ENCODE results near the gene DAB1.
"Not testable (repeated sequence)": the region's sequence is repeated elsewhere in the genome, so short reads cannot be mapped to it uniquely, and the experiment has no call there.

DAB1 gene

DNA sequence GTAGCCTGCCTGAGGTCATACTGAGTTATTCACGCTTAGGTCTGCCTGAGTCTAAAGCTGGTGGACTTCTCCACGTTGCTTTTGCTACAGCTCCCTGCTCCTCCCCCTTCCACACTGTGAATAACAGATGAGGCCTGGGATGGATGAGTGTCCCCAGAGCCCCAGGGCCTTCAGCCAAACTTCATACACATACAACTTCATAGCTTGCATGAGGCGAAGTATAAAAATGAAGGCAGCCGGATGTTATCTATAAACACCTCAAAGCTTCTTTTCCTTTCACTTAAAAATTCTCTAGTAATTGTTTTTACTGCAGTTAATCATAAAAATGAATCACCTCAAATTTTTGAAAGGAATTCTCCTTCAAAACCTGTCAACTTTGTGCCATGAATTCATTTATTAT lies 70.2 kb downstream of the DAB1 start:
- Histone ChIP-seq H3K27me3 (ENCODE audit: control insufficient read depth, insufficient read depth, low read length) (no peaks in the 10 kb centered on the region), H3K4me3 (ENCODE audit: low read length) (no peak overlapping the region), H3K4me1 (ENCODE audit: control insufficient read depth, low read depth, low read length) (peaks cover 18% of the 10 kb centered on the region), H3K36me3 (ENCODE audit: control insufficient read depth, low read depth, low read length) (no peaks in the 10 kb centered on the region), H3K27ac (ENCODE audit: low read length) (no peak overlapping the region), H3K9ac (ENCODE audit: low read length) (no peak overlapping the region), H3K9me3 (ENCODE audit: control insufficient read depth, low read depth, low read length) (no peaks in the 10 kb centered on the region)

DNA sequence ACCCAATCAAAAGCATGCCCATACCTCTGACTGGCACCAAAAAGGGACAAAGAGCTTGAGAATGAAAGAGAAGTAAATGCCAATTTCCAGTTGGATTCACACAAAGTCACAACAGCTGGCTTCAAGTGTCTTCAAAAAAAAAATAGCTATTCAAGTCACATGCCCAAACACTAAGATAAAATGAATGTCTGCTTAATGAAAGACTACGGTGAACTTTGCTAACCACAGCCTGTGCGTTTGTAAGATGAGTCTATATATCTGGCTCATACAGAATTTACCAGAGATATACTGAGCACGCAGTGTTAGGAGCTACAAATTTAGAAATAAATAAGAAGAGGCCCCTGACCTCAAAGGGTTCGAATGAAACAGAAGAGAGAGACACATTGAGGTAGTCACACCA lies 73.2 kb downstream of the DAB1 start:
- H3K4me1 ChIP-seq (ENCODE audit: control insufficient read depth, low read depth, low read length): no peaks in the 10 kb centered on the region
- H3K9ac ChIP-seq (ENCODE audit: low read length): no peak overlapping the region
- no peaks in the 10 kb centered on the region for H3K36me3 ChIP-seq (ENCODE audit: control insufficient read depth, low read depth, low read length)
- no peak overlapping the region for H3K4me3 ChIP-seq (ENCODE audit: low read length)
- no peak overlapping the region for H3K27ac ChIP-seq (ENCODE audit: low read length)
- no peaks in the 10 kb centered on the region for H3K27me3 ChIP-seq (ENCODE audit: control insufficient read depth, insufficient read depth, low read length)
- no peaks in the 10 kb centered on the region for H3K9me3 ChIP-seq (ENCODE audit: control insufficient read depth, low read depth, low read length)

DNA sequence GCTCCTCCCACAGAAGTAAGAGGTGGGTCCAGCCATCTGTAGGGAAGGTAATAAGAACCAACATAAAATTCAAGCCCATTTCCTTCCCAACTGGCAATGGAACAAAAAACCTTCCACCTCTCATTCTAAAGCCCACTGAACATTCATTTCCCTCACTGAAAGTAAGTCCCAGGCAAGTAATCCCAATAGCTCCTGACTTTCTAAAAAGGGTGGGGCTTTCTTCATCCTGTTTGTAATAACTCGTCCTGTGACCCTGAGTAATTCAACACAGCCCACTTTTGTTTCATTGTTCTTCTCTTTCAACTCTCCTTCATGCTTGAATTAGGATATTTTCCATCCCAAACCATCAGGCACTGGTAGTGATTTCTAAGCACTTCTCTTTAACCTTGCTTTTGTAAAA lies 74.9 kb downstream of the DAB1 start:
- no peaks in the 10 kb centered on the region for H3K9me3 ChIP-seq (ENCODE audit: control insufficient read depth, low read depth, low read length)
- no peak overlapping the region for H3K4me3 ChIP-seq (ENCODE audit: low read length)
- H3K9ac ChIP-seq (ENCODE audit: low read length): no peak overlapping the region
- H3K4me1 ChIP-seq (ENCODE audit: control insufficient read depth, low read depth, low read length): no peaks in the 10 kb centered on the region
- no peaks in the 10 kb centered on the region for H3K36me3 ChIP-seq (ENCODE audit: control insufficient read depth, low read depth, low read length)
- no peaks in the 10 kb centered on the region for H3K27me3 ChIP-seq (ENCODE audit: control insufficient read depth, insufficient read depth, low read length)
- H3K27ac ChIP-seq (ENCODE audit: low read length): no peak overlapping the region

DNA sequence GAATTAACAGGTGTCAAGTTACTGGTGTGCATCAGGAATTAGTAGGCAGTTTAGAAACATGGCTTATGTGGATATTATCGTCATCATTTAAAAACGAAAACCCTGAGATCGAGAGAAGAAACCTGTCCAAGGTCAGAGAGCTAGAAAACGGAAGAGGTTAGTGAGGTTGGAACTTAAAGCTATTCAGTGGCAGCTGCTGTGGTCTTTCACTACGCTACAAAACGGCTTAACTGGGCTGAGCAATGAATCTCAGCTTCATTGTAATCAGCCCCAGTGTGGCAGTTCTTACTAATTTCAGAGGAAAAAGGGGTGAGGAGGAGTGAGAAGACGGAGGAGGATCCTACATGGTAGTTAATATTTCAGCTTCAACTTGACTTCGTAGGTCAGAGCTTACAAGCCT lies 77.9 kb downstream of the DAB1 start:
- Histone ChIP-seq H3K36me3 (ENCODE audit: control insufficient read depth, low read depth, low read length) (no peaks in the 10 kb centered on the region), H3K4me3 (ENCODE audit: low read length) (no peak overlapping the region), H3K4me1 (ENCODE audit: control insufficient read depth, low read depth, low read length) (no peaks in the 10 kb centered on the region), H3K27me3 (ENCODE audit: control insufficient read depth, insufficient read depth, low read length) (no peaks in the 10 kb centered on the region), H3K27ac (ENCODE audit: low read length) (no peak overlapping the region), H3K9ac (ENCODE audit: low read length) (no peak overlapping the region), H3K9me3 (ENCODE audit: control insufficient read depth, low read depth, low read length) (no peaks in the 10 kb centered on the region)

DNA sequence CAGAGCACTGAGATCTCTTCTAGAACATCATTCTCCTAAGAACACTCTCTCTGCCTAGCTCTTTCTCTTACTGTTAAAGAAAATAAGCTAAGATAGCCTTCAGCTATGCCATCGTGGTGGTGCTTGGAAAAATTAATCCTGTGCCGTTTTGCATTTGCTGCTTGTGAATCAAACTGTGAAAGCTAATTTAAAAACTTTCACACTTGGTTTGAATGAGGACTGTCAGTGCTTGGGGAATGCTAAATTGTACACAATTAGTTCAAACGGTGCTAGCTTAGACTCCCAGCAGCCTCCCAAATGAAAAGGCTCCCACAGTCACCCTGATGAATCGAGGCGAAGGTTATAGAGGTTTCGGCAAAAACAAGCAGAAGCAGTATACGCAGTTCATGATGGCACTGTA lies 79.6 kb downstream of the DAB1 start:
- H3K4me3 ChIP-seq (ENCODE audit: low read length): no peak overlapping the region
- H3K27ac ChIP-seq (ENCODE audit: low read length): no peak overlapping the region
- no peaks in the 10 kb centered on the region for H3K36me3 ChIP-seq (ENCODE audit: control insufficient read depth, low read depth, low read length)
- no peaks in the 10 kb centered on the region for H3K9me3 ChIP-seq (ENCODE audit: control insufficient read depth, low read depth, low read length)
- H3K4me1 ChIP-seq (ENCODE audit: control insufficient read depth, low read depth, low read length): no peaks in the 10 kb centered on the region
- H3K27me3 ChIP-seq (ENCODE audit: control insufficient read depth, insufficient read depth, low read length): no peaks in the 10 kb centered on the region
- no peak overlapping the region for H3K9ac ChIP-seq (ENCODE audit: low read length)

DNA sequence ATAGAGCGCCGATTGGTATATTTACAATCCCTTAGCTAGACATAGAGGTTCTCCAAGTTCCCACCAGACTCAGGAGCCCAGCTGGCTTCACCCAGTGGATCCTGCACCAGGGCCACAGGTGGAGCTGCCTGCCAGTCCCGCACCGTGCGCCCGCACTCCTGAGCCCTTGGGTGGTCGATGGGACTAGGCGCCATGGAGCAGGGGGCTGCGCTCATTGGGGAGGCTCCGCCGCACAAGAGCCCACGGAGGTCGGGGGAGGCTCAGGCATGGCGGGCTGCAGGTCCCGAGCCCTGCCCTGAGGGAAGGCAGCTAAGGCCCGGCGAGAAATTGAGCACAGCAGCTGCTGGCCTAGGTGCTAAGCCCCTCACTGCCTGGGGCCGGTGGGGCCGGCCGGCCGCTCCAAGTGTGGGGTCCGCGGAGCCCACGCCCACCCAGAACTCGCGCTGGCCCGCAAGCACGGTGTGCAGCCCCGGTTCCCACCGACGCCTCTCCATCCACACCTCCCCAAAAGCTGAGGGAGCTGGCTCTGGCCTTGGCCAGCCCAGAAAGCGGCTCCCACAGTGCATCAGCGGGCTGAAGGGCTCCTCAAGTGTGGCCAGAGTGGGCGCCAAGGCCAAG lies 80.5 kb downstream of the DAB1 start:
- H3K4me1 ChIP-seq (ENCODE audit: control insufficient read depth, low read depth, low read length); H3K27me3 ChIP-seq (ENCODE audit: control insufficient read depth, insufficient read depth, low read length); H3K36me3 ChIP-seq (ENCODE audit: control insufficient read depth, low read depth, low read length); H3K9me3 ChIP-seq (ENCODE audit: control insufficient read depth, low read depth, low read length); H3K9ac ChIP-seq (ENCODE audit: low read length); H3K4me3 ChIP-seq (ENCODE audit: low read length); H3K27ac ChIP-seq (ENCODE audit: low read length): not testable (repeated sequence)

DNA sequence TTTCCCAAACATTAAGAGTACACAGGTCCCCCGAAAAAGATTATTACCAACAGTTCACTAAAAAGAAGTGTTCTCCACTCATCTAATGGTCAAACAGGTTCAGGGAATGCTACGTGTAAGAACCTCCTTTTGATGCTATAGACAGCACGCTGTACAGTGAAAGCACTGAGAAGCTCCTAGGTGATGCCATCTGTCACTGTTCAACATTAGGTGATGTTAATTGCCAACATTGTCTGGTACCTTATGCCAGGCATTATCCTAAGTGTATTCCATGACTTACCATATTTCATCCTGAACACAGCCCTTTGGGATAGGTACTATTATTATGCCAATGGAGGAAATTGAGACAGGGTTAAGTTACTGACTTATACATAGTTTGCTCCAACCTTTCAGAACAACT lies 82.1 kb downstream of the DAB1 start:
- Histone ChIP-seq H3K9me3 (ENCODE audit: control insufficient read depth, low read depth, low read length) (no peaks in the 10 kb centered on the region), H3K36me3 (ENCODE audit: control insufficient read depth, low read depth, low read length) (no peaks in the 10 kb centered on the region), H3K4me3 (ENCODE audit: low read length) (no peak overlapping the region), H3K9ac (ENCODE audit: low read length) (no peak overlapping the region), H3K27me3 (ENCODE audit: control insufficient read depth, insufficient read depth, low read length) (no peaks in the 10 kb centered on the region), H3K27ac (ENCODE audit: low read length) (no peak overlapping the region), H3K4me1 (ENCODE audit: control insufficient read depth, low read depth, low read length) (peaks cover 7% of the 10 kb centered on the region)

DNA sequence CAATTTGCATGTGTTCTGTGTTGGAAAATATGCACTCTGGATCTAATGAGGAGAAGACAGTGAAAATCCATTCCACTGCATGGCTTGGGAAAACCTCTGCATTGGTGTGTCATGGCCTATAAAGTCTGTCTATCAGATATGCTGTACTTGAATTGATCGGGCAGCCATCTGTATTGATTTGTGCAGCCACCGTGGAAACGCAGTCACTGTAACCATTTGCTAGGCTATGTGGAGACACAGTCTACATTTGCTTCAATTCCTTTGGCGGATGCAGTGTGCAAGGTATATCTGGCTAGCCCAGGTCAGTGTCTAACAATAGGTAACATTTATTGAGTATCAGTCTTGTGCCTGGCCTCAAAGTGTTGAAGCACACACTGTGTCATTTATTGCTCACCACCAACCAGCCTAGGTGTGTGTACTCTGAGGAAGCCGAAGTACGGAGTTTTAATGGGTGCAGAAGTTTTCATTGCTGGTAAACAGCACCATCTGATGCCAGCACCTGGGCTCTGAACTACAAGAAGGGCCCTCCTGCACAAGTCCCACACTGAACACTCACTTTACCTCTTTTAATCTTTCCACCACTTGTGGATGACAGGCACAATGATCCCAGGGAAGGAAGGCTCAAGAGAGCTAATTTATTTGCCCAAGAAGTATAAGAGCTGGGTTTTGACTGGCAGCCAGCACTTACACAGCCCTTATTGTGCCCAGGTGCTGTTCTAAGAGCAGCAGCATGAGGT lies 83.4 kb downstream of the DAB1 start:
- Histone ChIP-seq H3K4me3 (ENCODE audit: low read length) (no peak overlapping the region), H3K36me3 (ENCODE audit: control insufficient read depth, low read depth, low read length) (no peaks in the 10 kb centered on the region), H3K9ac (ENCODE audit: low read length) (no peak overlapping the region), H3K9me3 (ENCODE audit: control insufficient read depth, low read depth, low read length) (no peaks in the 10 kb centered on the region), H3K27me3 (ENCODE audit: control insufficient read depth, insufficient read depth, low read length) (no peaks in the 10 kb centered on the region), H3K27ac (ENCODE audit: low read length) (no peak overlapping the region), H3K4me1 (ENCODE audit: control insufficient read depth, low read depth, low read length) (peaks cover 12% of the 10 kb centered on the region)

DNA sequence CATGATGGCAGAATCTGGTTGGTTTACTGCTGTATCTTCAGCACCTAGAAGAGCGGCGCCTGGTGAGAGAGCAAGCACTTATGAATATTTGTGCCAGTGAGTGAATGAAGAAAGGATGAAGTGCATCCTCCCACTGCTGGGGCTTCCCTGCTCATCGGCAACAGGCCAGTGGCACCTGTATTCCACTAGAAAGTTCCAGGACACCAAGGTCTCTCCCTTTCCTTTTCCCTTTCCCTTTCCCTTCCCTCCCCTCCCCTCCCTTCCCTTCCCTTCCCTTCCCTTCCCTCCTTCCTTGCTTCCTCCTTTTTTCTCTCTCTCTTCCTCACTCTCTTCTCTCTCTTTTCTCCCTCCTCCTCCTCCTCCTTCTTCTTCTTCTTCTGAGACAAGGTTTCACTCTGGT lies 86.2 kb downstream of the DAB1 start:
- H3K4me3 ChIP-seq (ENCODE audit: low read length): no peak overlapping the region
- H3K36me3 ChIP-seq (ENCODE audit: control insufficient read depth, low read depth, low read length): no peaks in the 10 kb centered on the region
- H3K27me3 ChIP-seq (ENCODE audit: control insufficient read depth, insufficient read depth, low read length): no peaks in the 10 kb centered on the region
- H3K9me3 ChIP-seq (ENCODE audit: control insufficient read depth, low read depth, low read length): no peaks in the 10 kb centered on the region
- H3K9ac ChIP-seq (ENCODE audit: low read length): no peak overlapping the region
- peaks cover 12% of the 10 kb centered on the region for H3K4me1 ChIP-seq (ENCODE audit: control insufficient read depth, low read depth, low read length)
- H3K27ac ChIP-seq (ENCODE audit: low read length): no peak overlapping the region

DNA sequence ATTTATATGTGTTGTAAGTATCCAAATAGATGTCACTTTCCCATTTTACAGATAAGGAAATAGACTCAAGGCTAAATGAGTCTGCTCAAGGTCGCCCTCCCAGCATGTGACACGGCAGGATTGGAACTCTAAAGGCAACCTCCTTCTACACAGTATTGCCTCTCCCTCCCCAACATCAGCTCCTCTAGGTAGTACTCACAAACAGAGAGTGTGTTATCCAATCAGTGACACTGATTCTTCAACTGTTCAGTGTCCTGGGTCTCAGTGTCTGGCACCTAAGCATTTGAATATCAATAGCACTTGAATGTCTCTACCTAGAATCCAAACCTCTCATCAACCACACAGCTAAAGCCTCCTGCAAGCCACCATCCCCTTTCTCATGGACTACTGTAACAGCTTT lies 87.1 kb downstream of the DAB1 start:
- H3K4me1 ChIP-seq (ENCODE audit: control insufficient read depth, low read depth, low read length): peaks cover 12% of the 10 kb centered on the region
- H3K9me3 ChIP-seq (ENCODE audit: control insufficient read depth, low read depth, low read length): no peaks in the 10 kb centered on the region
- H3K9ac ChIP-seq (ENCODE audit: low read length): no peak overlapping the region
- H3K27ac ChIP-seq (ENCODE audit: low read length): no peak overlapping the region
- no peaks in the 10 kb centered on the region for H3K36me3 ChIP-seq (ENCODE audit: control insufficient read depth, low read depth, low read length)
- no peaks in the 10 kb centered on the region for H3K27me3 ChIP-seq (ENCODE audit: control insufficient read depth, insufficient read depth, low read length)
- no peak overlapping the region for H3K4me3 ChIP-seq (ENCODE audit: low read length)

DNA sequence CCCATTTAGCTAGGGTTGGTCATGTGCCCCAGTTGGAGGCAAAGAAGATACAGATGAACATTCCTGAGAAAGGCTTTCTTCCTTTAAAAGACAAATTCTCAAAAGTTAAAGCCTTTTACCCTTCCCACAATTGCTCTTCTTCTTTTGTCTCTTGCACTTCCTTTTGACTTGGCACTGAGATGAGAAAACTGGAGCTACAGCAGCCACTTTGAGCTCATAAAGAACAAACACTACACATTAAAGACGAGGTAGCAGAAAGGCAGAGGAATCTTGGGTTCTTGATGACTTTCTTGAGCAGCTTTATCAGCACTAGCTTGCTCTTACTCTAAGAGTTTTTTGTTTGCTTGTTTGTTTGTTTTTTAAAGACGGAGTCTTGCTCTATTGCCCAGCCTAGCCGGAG lies 92.2 kb downstream of the DAB1 start:
- Histone ChIP-seq H3K27me3 (ENCODE audit: control insufficient read depth, insufficient read depth, low read length) (no peaks in the 10 kb centered on the region), H3K4me3 (ENCODE audit: low read length) (no peak overlapping the region), H3K9ac (ENCODE audit: low read length) (no peak overlapping the region), H3K9me3 (ENCODE audit: control insufficient read depth, low read depth, low read length) (no peaks in the 10 kb centered on the region), H3K4me1 (ENCODE audit: control insufficient read depth, low read depth, low read length) (peaks cover 6% of the 10 kb centered on the region), H3K36me3 (ENCODE audit: control insufficient read depth, low read depth, low read length) (no peaks in the 10 kb centered on the region), H3K27ac (ENCODE audit: low read length) (no peak overlapping the region)

DNA sequence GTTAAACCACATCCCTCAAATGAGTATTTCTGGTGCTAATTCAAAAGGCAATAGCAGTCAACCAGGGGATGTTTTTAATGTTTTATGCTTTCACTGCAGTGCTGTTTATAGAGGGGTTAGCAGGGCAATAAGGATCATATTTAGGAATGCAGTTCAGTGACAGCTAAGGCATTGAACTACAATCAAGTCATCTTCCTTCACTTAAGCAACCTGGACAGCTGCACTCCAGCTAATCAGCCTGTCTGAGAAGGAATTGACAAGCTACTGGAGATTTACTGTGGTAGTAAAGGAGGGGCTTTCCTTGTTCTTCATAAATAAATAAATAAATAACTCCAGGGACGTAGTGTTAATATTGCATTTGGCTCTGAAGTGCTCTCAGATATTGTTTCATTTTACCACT lies 93.9 kb downstream of the DAB1 start:
- Histone ChIP-seq H3K27ac (ENCODE audit: low read length) (no peak overlapping the region), H3K4me3 (ENCODE audit: low read length) (no peak overlapping the region), H3K9me3 (ENCODE audit: control insufficient read depth, low read depth, low read length) (no peaks in the 10 kb centered on the region), H3K27me3 (ENCODE audit: control insufficient read depth, insufficient read depth, low read length) (no peaks in the 10 kb centered on the region), H3K36me3 (ENCODE audit: control insufficient read depth, low read depth, low read length) (no peaks in the 10 kb centered on the region), H3K4me1 (ENCODE audit: control insufficient read depth, low read depth, low read length) (peaks cover 2% of the 10 kb centered on the region), H3K9ac (ENCODE audit: low read length) (no peak overlapping the region)
